Vagina (tissue), 2 donors: Measurements from ENCODE around the gene PPP2R2C.

Experiments used
- CTCF ChIP-seq, 3 experiments: fragments of 450-650 bp in 2 of 3; fragments of 200-600 bp in 1 of 3; sonication (generic) in 1 of 3; IDR thresholded peaks; one replicate each; pipeline ENCODE4 v1.5.1; 2017 to 2019; ENCODE audit warnings: antibody characterized with exemption in 3 of 3, mild to moderate bottlenecking in 2 of 3, moderate library complexity in 2 of 3
- POLR2A ChIP-seq, 2 donors: fragments of 450-650 bp; IDR thresholded peaks; one replicate each; pipeline ENCODE4 v1.6.1; 2017; ENCODE audit warnings: antibody characterized with exemption in 2 of 2, mild to moderate bottlenecking in 2 of 2, moderate library complexity in 2 of 2

GRCh38 chr4:6437826-6438238 lies 34.6 kb downstream of the PPP2R2C start:
- no peak for TF ChIP-seq CTCF (IDR thresholded peaks at IDR 0.05)
- no peak for TF ChIP-seq POLR2A (IDR thresholded peaks at IDR 0.05)
